ENCODE results near the gene ZFHX3.

ZFHX3 gene

GRCh38 chr16:73095142-73095820 lies 47.4 kb upstream of the ZFHX3 start:
- no peak for TF ChIP-seq CTCF (conservative IDR thresholded peaks at IDR 0.05; ENCODE audit: low read depth, low read length)
- H3K36me3 ChIP-seq (ENCODE audit: insufficient read depth) = no peaks in the 10 kb centered on the region
- no peaks in the 10 kb centered on the region for H3K79me2 ChIP-seq (ENCODE audit: insufficient read depth, low read depth)
- H3K27me3 ChIP-seq (ENCODE audit: insufficient read depth, low read depth) = no peaks in the 10 kb centered on the region
- H3K4me1 ChIP-seq (ENCODE audit: low read depth, poor library complexity, severe bottlenecking) = no peaks in the 10 kb centered on the region
- H3K4me2 ChIP-seq = no peak overlapping the region
- no peak overlapping the region for H3K9ac ChIP-seq
- H3K4me3 ChIP-seq (IDR thresholded peaks at IDR 0.05; ENCODE audit: insufficient read depth, low read depth, low read length) = no peak overlapping the region
- no peak overlapping the region for H3K27ac ChIP-seq
- no peaks in the 10 kb centered on the region for H4K20me1 ChIP-seq (ENCODE audit: insufficient read depth)
- no peak overlapping the region for H2AFZ ChIP-seq (ENCODE audit: low read depth)

GRCh38 chr16:73094371-73094770 lies 46.4 kb upstream of the ZFHX3 start:
- H4K20me1 ChIP-seq (ENCODE audit: insufficient read depth) = no peaks in the 10 kb centered on the region
- H3K79me2 ChIP-seq (ENCODE audit: insufficient read depth, low read depth) = no peaks in the 10 kb centered on the region
- H3K36me3 ChIP-seq (ENCODE audit: insufficient read depth) = no peaks in the 10 kb centered on the region
- TF ChIP-seq CTCF (conservative IDR thresholded peaks at IDR 0.05; ENCODE audit: low read depth, low read length) = no peak
- no peaks in the 10 kb centered on the region for H3K4me1 ChIP-seq (ENCODE audit: low read depth, poor library complexity, severe bottlenecking)
- H3K27me3 ChIP-seq (ENCODE audit: insufficient read depth, low read depth) = no peaks in the 10 kb centered on the region
- no peak overlapping the region for H3K27ac ChIP-seq
- H3K4me3 ChIP-seq (IDR thresholded peaks at IDR 0.05; ENCODE audit: insufficient read depth, low read depth, low read length) = no peak overlapping the region
- H2AFZ ChIP-seq (ENCODE audit: low read depth) = no peak overlapping the region
- no peak overlapping the region for H3K9ac ChIP-seq
- no peak overlapping the region for H3K4me2 ChIP-seq

- Histone ChIP-seq H3K9ac (no peak overlapping the region), H3K4me2 (no peak overlapping the region), H3K27ac (no peak overlapping the region), H3K4me3 (IDR thresholded peaks at IDR 0.05; ENCODE audit: insufficient read depth, low read depth, low read length) (no peak overlapping the region), H4K20me1 (ENCODE audit: insufficient read depth) (no peaks in the 10 kb centered on the region), H3K4me1 (ENCODE audit: low read depth, poor library complexity, severe bottlenecking) (no peaks in the 10 kb centered on the region), H3K27me3 (ENCODE audit: insufficient read depth, low read depth) (no peaks in the 10 kb centered on the region), H3K79me2 (ENCODE audit: insufficient read depth, low read depth) (no peaks in the 10 kb centered on the region), H2AFZ (ENCODE audit: low read depth) (no peak overlapping the region), H3K36me3 (ENCODE audit: insufficient read depth) (no peaks in the 10 kb centered on the region)
- TF ChIP-seq CTCF (conservative IDR thresholded peaks at IDR 0.05; ENCODE audit: low read depth, low read length) = no peak
Measured at GRCh38 chr16:73093146-73094144, 45.5 kb upstream of the ZFHX3 start.

- Histone ChIP-seq H3K27me3 (ENCODE audit: insufficient read depth, low read depth) (no peaks in the 10 kb centered on the region), H3K4me1 (ENCODE audit: low read depth, poor library complexity, severe bottlenecking) (no peaks in the 10 kb centered on the region), H2AFZ (ENCODE audit: low read depth) (no peak overlapping the region), H4K20me1 (ENCODE audit: insufficient read depth) (no peaks in the 10 kb centered on the region), H3K36me3 (ENCODE audit: insufficient read depth) (no peaks in the 10 kb centered on the region), H3K9ac (no peak overlapping the region), H3K27ac (no peak overlapping the region), H3K4me3 (IDR thresholded peaks at IDR 0.05; ENCODE audit: insufficient read depth, low read depth, low read length) (no peak overlapping the region), H3K79me2 (ENCODE audit: insufficient read depth, low read depth) (no peaks in the 10 kb centered on the region), H3K4me2 (no peak overlapping the region)
- no peak for TF ChIP-seq CTCF (conservative IDR thresholded peaks at IDR 0.05; ENCODE audit: low read depth, low read length)
Measured at GRCh38 chr16:73092236-73092781, 44.4 kb upstream of the ZFHX3 start.
